GM23338 (cell line): ENCODE measurements around the gene SIDT2. TPM values are rescaled to one million over a fixed set of nuclear protein-coding genes. Genes with fewer than 3 reads are reported as not detected.

Experiments
- ATAC-seq: fragments of 200-7000 bp; cut with Tn5 transposase; 3 replicates; pipeline ENCODE4 v1.9.1; 2020
- DNase-seq: peaks from one replicate; pipeline ENCODE4 v3.0.0-alpha.2; 2015; ENCODE audit warnings: low spot score
- H2AFZ ChIP-seq: fragments of 200-600 bp; sonication (generic); 2 replicates; pipeline ENCODE4 v1.8.0; 2016; ENCODE audit warnings: antibody characterized with exemption, mild to moderate bottlenecking, moderate library complexity
- H3F3A ChIP-seq: fragments of 200-600 bp; sonication (generic); replicated peaks from 2 replicates; pipeline ENCODE4 v1.8.0; 2017; ENCODE audit warnings: antibody characterized with exemption, mixed run types, low read depth
- H3K27ac ChIP-seq: fragments of 200-600 bp; sonication (generic); 2 replicates; pipeline ENCODE4 v1.6.1; 2016; ENCODE audit warnings: low read depth
- H3K27me3 ChIP-seq: fragments of 200-600 bp; sonication (generic); 2 replicates; pipeline ENCODE4 v1.8.0; 2016; ENCODE audit warnings: mild to moderate bottlenecking, mixed run types, moderate library complexity; ENCODE audit not compliant: insufficient read depth
- H3K36me3 ChIP-seq: fragments of 200-600 bp; sonication (generic); 2 replicates; pipeline ENCODE4 v1.8.0; 2016; ENCODE audit warnings: mild to moderate bottlenecking; ENCODE audit not compliant: insufficient read depth
- H3K4me1 ChIP-seq: fragments of 200-600 bp; sonication (generic); 2 replicates; pipeline ENCODE4 v1.8.0; 2016; ENCODE audit warnings: mild to moderate bottlenecking, moderate library complexity; ENCODE audit not compliant: insufficient read depth
- H3K4me2 ChIP-seq: fragments of 200-600 bp; sonication (generic); 2 replicates; pipeline ENCODE4 v1.7.1; 2017; ENCODE audit warnings: mixed run types
- H3K4me3 ChIP-seq: fragments of 200-600 bp; sonication (generic); 2 replicates; pipeline ENCODE4 v1.6.1; 2016; ENCODE audit warnings: mixed run types
- H3K79me2 ChIP-seq: fragments of 200-600 bp; sonication (generic); replicated peaks from 2 replicates; pipeline ENCODE4 v1.8.0; 2017; ENCODE audit warnings: mild to moderate bottlenecking; ENCODE audit not compliant: insufficient read depth
- H3K9me2 ChIP-seq: fragments of 200-600 bp; sonication (generic); 2 replicates; pipeline ENCODE4 v1.8.0; 2017; ENCODE audit not compliant: insufficient read depth
- H4K20me1 ChIP-seq: fragments of 200-600 bp; sonication (generic); replicated peaks from 2 replicates; pipeline ENCODE4 v1.8.0; 2017; ENCODE audit warnings: mild to moderate bottlenecking; ENCODE audit not compliant: insufficient read depth
- H3K27ac Mint-ChIP-seq: 2 replicates; pipeline ENCODE4 v1.8.0; 2020; ENCODE audit warnings: inconsistent platforms, mild to moderate bottlenecking, moderate library complexity, mixed read lengths
- H3K27me3 Mint-ChIP-seq: 3 replicates; pipeline ENCODE4 v1.8.0; 2022; ENCODE audit warnings: low read depth, mild to moderate bottlenecking, moderate library complexity, mixed read lengths, inconsistent platforms; ENCODE audit not compliant: insufficient read depth, poor library complexity
- H3K36me3 Mint-ChIP-seq: 3 replicates; pipeline ENCODE4 v1.8.0; 2021; ENCODE audit warnings: low read depth, mild to moderate bottlenecking, inconsistent platforms, moderate library complexity, mixed read lengths
- H3K4me1 Mint-ChIP-seq: 3 replicates; pipeline ENCODE4 v1.8.0; 2020; ENCODE audit warnings: mild to moderate bottlenecking, inconsistent platforms, mixed read lengths
- H3K4me3 Mint-ChIP-seq: 3 replicates; pipeline ENCODE4 v1.8.0; 2021; ENCODE audit warnings: moderate library complexity, mild to moderate bottlenecking, inconsistent platforms, mixed read lengths
- H3K9me3 Mint-ChIP-seq: 3 replicates; pipeline ENCODE4 v1.8.0; 2020; ENCODE audit warnings: moderate library complexity, mild to moderate bottlenecking, inconsistent platforms, mixed read lengths
- CREB1 ChIP-seq: fragments of 250-450 bp; sonication (Bioruptor Pico); IDR thresholded peaks from 2 replicates; pipeline ENCODE4 v1.5.0; 2020; ENCODE audit warnings: low read depth, mild to moderate bottlenecking, moderate library complexity
- EZH2phosphoT487 ChIP-seq: fragments of 200-600 bp; sonication (generic); IDR thresholded peaks from one replicate; pipeline ENCODE4 v1.8.1; 2018; ENCODE audit warnings: antibody characterized with exemption; ENCODE audit not compliant: unreplicated experiment
- NANOG ChIP-seq: IDR thresholded peaks from 2 replicates; pipeline ENCODE4 v1.6.1; 2016; ENCODE audit warnings: antibody characterized with exemption, borderline replicate concordance
- POLR2AphosphoS5 ChIP-seq: IDR thresholded peaks from 2 replicates; pipeline ENCODE4 v1.6.1; 2016; ENCODE audit warnings: antibody characterized with exemption, low read depth
- STAT1 ChIP-seq: IDR thresholded peaks from one replicate; pipeline ENCODE4 v1.6.1; 2016; ENCODE audit warnings: antibody characterized with exemption; ENCODE audit not compliant: unreplicated experiment
- ZNF331 ChIP-seq: fragments of 250-450 bp; sonication (Bioruptor Pico); IDR thresholded peaks from 2 replicates; pipeline ENCODE4 v1.5.0; 2020; ENCODE audit warnings: low read depth, mild to moderate bottlenecking, moderate library complexity
- polyA plus RNA-seq: library from polyadenylated mRNA; unstranded; fragments of >200 nt; fragmentation: Nextera tagmentation; extraction: Ambion mirVana; gene quantifications from 2 replicates; pipeline ENCODE4 v1.2.1, GENCODE V29; 2016
- total RNA-seq: library from RNA; depleted of rRNA; stranded (reverse); fragments of >200 nt; shearing (Covaris generic); gene quantifications from 2 replicates; pipeline ENCODE4 v1.2.3, GENCODE V29; 2014
- TF ChIP-seq, protein P1 (sequence below): IDR thresholded peaks from one replicate; pipeline ENCODE4 v1.6.1; 2018; ENCODE audit warnings: antibody characterized with exemption; ENCODE audit not compliant: unreplicated experiment
- TF ChIP-seq, protein P2 (sequence below): IDR thresholded peaks from 2 replicates; pipeline ENCODE4 v1.6.1; 2016; ENCODE audit warnings: antibody characterized with exemption
- TF ChIP-seq, protein P3 (sequence below), 2 experiments: fragments of 200-600 bp in 1 of 2; sonication (generic) in 1 of 2; conservative IDR thresholded peaks; 2 replicates each; pipeline versions ENCODE4 v1.5.1 to v1.6.1; 2016 to 2017; ENCODE audit warnings: antibody characterized with exemption in 2 of 2, low read depth in 2 of 2, mild to moderate bottlenecking in 2 of 2, moderate library complexity in 1 of 2
- TF ChIP-seq, protein P4 (sequence below): fragments of 250-450 bp; sonication (Bioruptor Pico); IDR thresholded peaks from 2 replicates; pipeline ENCODE4 v1.5.0; 2020; ENCODE audit warnings: mild to moderate bottlenecking, moderate library complexity

SIDT2 gene
- total and polyA plus RNA-seq, 2 experiments from 2014 or later = 7.5 to 12.1 TPM

DNA sequence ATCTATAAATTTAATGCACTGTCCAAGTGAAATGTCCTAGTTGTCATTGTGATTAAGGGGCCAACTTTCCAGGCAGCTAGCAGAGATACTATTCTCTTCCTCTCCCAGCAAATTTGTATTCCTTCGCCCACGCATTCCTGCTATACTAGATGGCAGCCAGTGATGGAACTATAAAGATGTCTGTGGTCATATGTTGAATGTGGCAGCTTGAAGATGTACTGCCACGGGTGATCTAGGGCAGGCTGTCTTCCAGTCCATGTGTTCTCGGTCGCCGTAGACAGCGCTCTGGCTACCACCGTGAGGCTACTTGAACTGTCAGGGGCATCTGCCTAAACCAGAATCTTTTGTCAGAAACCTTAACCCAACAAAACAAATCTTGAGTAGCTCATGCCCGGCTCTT lies 8.3 kb upstream of the SIDT2 start:
- Histone ChIP-seq H2AFZ (no peak overlapping the region), H3K27ac (no peak overlapping the region), H3K27me3 (no peaks in the 10 kb centered on the region), H3K4me1 (no peaks in the 10 kb centered on the region), H3K9me2 (no peaks in the 10 kb centered on the region), H3K79me2 (peaks cover 12% of the 10 kb centered on the region), H3K36me3 (peaks cover 37% of the 10 kb centered on the region), H3K4me3 (no peak overlapping the region), H3K4me2 (no peak overlapping the region), H4K20me1 (peaks cover 29% of the 10 kb centered on the region), H3F3A (peaks cover 13% of the 10 kb centered on the region; the same call in 1 of the 2 replicates)
- Mint-ChIP-seq H3K9me3 (no peaks in the 10 kb centered on the region), H3K4me3 (no peak overlapping the region), H3K27me3 (no peaks in the 10 kb centered on the region), H3K36me3 (peaks cover 54% of the 10 kb centered on the region), H3K27ac (peak overlapping the region; percentile 33; the same call in 1 of the 2 replicates), H3K4me1 (peaks cover 13% of the 10 kb centered on the region; the same call in 2 of the 3 replicates)
- TF ChIP-seq, protein P1, sequence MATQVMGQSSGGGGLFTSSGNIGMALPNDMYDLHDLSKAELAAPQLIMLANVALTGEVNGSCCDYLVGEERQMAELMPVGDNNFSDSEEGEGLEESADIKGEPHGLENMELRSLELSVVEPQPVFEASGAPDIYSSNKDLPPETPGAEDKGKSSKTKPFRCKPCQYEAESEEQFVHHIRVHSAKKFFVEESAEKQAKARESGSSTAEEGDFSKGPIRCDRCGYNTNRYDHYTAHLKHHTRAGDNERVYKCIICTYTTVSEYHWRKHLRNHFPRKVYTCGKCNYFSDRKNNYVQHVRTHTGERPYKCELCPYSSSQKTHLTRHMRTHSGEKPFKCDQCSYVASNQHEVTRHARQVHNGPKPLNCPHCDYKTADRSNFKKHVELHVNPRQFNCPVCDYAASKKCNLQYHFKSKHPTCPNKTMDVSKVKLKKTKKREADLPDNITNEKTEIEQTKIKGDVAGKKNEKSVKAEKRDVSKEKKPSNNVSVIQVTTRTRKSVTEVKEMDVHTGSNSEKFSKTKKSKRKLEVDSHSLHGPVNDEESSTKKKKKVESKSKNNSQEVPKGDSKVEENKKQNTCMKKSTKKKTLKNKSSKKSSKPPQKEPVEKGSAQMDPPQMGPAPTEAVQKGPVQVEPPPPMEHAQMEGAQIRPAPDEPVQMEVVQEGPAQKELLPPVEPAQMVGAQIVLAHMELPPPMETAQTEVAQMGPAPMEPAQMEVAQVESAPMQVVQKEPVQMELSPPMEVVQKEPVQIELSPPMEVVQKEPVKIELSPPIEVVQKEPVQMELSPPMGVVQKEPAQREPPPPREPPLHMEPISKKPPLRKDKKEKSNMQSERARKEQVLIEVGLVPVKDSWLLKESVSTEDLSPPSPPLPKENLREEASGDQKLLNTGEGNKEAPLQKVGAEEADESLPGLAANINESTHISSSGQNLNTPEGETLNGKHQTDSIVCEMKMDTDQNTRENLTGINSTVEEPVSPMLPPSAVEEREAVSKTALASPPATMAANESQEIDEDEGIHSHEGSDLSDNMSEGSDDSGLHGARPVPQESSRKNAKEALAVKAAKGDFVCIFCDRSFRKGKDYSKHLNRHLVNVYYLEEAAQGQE = no peak
- TF ChIP-seq, protein P2, sequence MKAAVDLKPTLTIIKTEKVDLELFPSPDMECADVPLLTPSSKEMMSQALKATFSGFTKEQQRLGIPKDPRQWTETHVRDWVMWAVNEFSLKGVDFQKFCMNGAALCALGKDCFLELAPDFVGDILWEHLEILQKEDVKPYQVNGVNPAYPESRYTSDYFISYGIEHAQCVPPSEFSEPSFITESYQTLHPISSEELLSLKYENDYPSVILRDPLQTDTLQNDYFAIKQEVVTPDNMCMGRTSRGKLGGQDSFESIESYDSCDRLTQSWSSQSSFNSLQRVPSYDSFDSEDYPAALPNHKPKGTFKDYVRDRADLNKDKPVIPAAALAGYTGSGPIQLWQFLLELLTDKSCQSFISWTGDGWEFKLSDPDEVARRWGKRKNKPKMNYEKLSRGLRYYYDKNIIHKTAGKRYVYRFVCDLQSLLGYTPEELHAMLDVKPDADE = no peak
- no peak for TF ChIP-seq NANOG
- TF ChIP-seq STAT1 = no peak
- TF ChIP-seq POLR2AphosphoS5 = no peak
- no peak for TF ChIP-seq ZNF331 (CRISPR knock-in tag)
- TF ChIP-seq, protein P3, sequence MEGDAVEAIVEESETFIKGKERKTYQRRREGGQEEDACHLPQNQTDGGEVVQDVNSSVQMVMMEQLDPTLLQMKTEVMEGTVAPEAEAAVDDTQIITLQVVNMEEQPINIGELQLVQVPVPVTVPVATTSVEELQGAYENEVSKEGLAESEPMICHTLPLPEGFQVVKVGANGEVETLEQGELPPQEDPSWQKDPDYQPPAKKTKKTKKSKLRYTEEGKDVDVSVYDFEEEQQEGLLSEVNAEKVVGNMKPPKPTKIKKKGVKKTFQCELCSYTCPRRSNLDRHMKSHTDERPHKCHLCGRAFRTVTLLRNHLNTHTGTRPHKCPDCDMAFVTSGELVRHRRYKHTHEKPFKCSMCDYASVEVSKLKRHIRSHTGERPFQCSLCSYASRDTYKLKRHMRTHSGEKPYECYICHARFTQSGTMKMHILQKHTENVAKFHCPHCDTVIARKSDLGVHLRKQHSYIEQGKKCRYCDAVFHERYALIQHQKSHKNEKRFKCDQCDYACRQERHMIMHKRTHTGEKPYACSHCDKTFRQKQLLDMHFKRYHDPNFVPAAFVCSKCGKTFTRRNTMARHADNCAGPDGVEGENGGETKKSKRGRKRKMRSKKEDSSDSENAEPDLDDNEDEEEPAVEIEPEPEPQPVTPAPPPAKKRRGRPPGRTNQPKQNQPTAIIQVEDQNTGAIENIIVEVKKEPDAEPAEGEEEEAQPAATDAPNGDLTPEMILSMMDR (conservative IDR thresholded peaks at IDR 0.05; ENCODE audit: low read depth in 2 of 2) = no peak
- no peak for TF ChIP-seq EZH2phosphoT487
- TF ChIP-seq, protein P4, sequence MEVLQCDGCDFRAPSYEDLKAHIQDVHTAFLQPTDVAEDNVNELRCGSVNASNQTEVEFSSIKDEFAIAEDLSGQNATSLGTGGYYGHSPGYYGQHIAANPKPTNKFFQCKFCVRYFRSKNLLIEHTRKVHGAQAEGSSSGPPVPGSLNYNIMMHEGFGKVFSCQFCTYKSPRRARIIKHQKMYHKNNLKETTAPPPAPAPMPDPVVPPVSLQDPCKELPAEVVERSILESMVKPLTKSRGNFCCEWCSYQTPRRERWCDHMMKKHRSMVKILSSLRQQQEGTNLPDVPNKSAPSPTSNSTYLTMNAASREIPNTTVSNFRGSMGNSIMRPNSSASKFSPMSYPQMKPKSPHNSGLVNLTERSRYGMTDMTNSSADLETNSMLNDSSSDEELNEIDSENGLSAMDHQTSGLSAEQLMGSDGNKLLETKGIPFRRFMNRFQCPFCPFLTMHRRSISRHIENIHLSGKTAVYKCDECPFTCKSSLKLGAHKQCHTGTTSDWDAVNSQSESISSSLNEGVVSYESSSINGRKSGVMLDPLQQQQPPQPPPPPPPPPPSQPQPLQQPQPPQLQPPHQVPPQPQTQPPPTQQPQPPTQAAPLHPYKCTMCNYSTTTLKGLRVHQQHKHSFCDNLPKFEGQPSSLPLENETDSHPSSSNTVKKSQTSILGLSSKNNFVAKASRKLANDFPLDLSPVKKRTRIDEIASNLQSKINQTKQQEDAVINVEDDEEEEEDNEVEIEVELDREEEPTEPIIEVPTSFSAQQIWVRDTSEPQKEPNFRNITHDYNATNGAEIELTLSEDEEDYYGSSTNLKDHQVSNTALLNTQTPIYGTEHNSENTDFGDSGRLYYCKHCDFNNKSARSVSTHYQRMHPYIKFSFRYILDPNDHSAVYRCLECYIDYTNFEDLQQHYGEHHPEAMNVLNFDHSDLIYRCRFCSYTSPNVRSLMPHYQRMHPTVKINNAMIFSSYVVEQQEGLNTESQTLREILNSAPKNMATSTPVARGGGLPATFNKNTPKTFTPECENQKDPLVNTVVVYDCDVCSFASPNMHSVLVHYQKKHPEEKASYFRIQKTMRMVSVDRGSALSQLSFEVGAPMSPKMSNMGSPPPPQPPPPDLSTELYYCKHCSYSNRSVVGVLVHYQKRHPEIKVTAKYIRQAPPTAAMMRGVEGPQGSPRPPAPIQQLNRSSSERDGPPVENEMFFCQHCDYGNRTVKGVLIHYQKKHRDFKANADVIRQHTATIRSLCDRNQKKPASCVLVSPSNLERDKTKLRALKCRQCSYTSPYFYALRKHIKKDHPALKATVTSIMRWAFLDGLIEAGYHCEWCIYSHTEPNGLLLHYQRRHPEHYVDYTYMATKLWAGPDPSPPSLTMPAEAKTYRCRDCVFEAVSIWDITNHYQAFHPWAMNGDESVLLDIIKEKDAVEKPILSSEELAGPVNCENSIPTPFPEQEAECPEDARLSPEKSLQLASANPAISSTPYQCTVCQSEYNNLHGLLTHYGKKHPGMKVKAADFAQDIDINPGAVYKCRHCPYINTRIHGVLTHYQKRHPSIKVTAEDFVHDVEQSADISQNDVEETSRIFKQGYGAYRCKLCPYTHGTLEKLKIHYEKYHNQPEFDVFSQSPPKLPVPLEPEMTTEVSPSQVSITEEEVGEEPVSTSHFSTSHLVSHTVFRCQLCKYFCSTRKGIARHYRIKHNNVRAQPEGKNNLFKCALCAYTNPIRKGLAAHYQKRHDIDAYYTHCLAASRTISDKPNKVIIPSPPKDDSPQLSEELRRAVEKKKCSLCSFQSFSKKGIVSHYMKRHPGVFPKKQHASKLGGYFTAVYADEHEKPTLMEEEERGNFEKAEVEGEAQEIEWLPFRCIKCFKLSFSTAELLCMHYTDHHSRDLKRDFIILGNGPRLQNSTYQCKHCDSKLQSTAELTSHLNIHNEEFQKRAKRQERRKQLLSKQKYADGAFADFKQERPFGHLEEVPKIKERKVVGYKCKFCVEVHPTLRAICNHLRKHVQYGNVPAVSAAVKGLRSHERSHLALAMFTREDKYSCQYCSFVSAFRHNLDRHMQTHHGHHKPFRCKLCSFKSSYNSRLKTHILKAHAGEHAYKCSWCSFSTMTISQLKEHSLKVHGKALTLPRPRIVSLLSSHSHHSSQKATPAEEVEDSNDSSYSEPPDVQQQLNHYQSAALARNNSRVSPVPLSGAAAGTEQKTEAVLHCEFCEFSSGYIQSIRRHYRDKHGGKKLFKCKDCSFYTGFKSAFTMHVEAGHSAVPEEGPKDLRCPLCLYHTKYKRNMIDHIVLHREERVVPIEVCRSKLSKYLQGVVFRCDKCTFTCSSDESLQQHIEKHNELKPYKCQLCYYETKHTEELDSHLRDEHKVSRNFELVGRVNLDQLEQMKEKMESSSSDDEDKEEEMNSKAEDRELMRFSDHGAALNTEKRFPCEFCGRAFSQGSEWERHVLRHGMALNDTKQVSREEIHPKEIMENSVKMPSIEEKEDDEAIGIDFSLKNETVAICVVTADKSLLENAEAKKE (CRISPR knock-in tag) = no peak
- no peak for TF ChIP-seq CREB1 (CRISPR knock-in tag)
- DNase-seq (no peak), ATAC-seq (no peak)
